ENCODE results near the gene USP11.
A peak's percentile ranks its signal among the peaks of the same experiment; 100 is the strongest.

Gene USP11

DNA sequence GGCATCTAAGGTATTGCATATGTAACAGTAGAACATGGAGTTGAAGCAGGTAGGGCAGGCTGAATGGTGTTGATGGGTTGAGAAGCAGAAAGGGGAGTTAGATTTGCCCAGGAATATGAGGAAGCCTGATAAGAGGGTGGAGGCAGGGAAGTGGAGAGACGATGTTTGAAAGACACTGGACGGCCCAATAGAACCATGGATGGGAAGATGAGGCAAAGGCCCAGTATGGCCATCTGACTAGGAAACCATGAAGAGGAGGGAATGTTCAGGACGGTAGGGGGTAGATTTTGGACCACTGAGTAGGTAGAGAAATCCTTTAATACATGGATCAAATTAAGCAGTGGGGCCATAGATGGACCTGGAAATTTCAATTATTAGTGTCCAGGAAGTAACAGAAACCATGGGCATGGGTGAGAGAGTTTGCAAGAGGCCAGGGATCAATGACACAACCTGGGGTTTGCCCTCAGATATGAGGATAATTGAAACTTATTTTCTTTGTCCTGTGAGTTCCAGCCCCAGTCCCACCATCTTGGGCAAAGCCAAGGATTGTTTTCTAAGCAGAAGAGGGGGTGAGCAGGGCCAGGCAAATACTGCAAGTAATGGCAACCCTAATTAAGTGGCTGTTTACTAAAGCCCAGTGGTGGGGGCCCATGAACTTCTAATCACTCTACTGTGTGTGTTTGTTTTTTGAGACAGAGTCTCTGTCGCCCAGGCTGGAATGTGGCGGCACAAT is 2.5 kb upstream of the USP11 start:
- peaks cover 12% of the 10 kb centered on the region for H3K36me3 ChIP-seq (replicated peaks; ENCODE audit: low read depth, low read length)
- no peak overlapping the region for H2AFZ ChIP-seq (ENCODE audit: low read depth, low read length)
- H3K4me3 ChIP-seq (ENCODE audit: low read length): no peak overlapping the region
- H3K9ac ChIP-seq (ENCODE audit: low read length): no peak overlapping the region
- no peak overlapping the region for H3K27ac ChIP-seq (ENCODE audit: low read length)
- TF ChIP-seq EZH2phosphoT487 (IDR thresholded peaks at IDR 0.05; ENCODE audit: low read depth): no peak
- TF ChIP-seq, protein P1, sequence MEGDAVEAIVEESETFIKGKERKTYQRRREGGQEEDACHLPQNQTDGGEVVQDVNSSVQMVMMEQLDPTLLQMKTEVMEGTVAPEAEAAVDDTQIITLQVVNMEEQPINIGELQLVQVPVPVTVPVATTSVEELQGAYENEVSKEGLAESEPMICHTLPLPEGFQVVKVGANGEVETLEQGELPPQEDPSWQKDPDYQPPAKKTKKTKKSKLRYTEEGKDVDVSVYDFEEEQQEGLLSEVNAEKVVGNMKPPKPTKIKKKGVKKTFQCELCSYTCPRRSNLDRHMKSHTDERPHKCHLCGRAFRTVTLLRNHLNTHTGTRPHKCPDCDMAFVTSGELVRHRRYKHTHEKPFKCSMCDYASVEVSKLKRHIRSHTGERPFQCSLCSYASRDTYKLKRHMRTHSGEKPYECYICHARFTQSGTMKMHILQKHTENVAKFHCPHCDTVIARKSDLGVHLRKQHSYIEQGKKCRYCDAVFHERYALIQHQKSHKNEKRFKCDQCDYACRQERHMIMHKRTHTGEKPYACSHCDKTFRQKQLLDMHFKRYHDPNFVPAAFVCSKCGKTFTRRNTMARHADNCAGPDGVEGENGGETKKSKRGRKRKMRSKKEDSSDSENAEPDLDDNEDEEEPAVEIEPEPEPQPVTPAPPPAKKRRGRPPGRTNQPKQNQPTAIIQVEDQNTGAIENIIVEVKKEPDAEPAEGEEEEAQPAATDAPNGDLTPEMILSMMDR (IDR thresholded peaks at IDR 0.05; ENCODE audit: low read depth, low read length): no peak
- H3K9me3 ChIP-seq (ENCODE audit: insufficient read depth, low read length): no peaks in the 10 kb centered on the region
- no peaks in the 10 kb centered on the region for H3K27me3 ChIP-seq (ENCODE audit: low read depth, low read length)
- H3K4me2 ChIP-seq (ENCODE audit: low read length): no peak overlapping the region
- H4K20me1 ChIP-seq (ENCODE audit: insufficient read depth, low read length): no peaks in the 10 kb centered on the region
- peaks cover 10% of the 10 kb centered on the region for H3K4me1 ChIP-seq (ENCODE audit: low read length)
- H3K79me2 ChIP-seq (ENCODE audit: low read length): peaks cover 16% of the 10 kb centered on the region

DNA sequence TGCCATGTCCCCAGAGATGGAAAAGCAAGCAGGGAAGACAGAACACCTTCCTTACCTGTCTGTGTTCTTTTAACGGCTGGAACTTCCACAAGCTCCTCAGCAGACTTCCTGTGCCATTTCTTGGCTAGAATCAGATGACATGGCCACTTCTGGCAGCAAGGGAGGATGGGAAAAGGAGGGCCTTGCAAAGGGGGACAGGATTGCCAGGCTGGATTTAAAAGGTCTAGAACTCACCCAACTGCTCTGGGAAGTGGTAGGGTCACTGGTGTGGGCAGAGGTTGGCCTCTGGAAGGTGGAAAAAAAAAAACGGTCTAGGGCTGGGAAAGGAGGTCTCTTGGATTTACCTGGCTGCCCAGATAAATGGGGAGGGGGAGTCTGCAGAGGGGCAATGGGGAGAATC is 1.6 kb upstream of the USP11 start:
- Histone ChIP-seq H2AFZ (ENCODE audit: low read depth, low read length) (no peak overlapping the region), H3K36me3 (replicated peaks; ENCODE audit: low read depth, low read length) (peaks cover 11% of the 10 kb centered on the region)
- TF ChIP-seq, protein P1 (IDR thresholded peaks at IDR 0.05; ENCODE audit: low read depth, low read length): no peak
- no peak for TF ChIP-seq EZH2phosphoT487 (IDR thresholded peaks at IDR 0.05; ENCODE audit: low read depth)

DNA sequence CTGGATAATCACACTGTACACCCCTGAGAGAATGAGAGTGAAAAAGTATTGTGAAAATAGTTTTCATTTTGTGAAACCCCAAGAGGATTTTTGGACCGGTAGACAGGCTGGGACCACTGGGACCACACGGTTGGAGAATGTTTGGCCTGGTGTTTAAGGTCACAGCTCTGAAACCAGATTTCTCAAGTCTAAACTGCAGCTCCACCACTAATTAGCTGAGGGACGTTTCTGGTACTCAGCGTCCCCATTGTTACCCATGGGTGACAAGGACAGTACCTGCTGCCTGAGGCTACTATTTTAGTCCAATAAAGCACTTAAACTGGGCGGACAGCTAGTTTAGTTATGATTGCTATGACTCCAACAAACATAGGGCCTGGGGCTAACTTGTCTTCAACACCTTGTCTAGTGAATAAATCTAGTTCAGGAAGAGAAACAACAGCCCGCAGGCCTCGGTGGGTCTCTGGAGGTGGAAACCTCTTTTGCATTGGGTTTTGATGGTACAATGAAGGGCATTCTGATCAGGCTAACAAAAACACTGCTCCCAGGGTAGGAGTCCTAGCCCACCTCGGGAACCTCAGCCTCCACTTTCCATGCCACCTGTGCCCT is 509 bp upstream of the USP11 start:
- Histone ChIP-seq H3K27ac (ENCODE audit: low read length) (peak overlapping the region; percentile 87), H3K9ac (ENCODE audit: low read length) (peak overlapping the region; percentile 91), H3K9me3 (ENCODE audit: insufficient read depth, low read length) (no peaks in the 10 kb centered on the region), H3K4me2 (ENCODE audit: low read length) (peak overlapping the region; percentile 97), H3K4me1 (ENCODE audit: low read length) (peaks cover 10% of the 10 kb centered on the region), H3K27me3 (ENCODE audit: low read depth, low read length) (no peaks in the 10 kb centered on the region), H3K79me2 (ENCODE audit: low read length) (peaks cover 36% of the 10 kb centered on the region), H3K4me3 (ENCODE audit: low read length) (peak overlapping the region; percentile 90), H3K36me3 (replicated peaks; ENCODE audit: low read depth, low read length) (peaks cover under 1% of the 10 kb centered on the region), H4K20me1 (ENCODE audit: insufficient read depth, low read length) (no peaks in the 10 kb centered on the region), H2AFZ (ENCODE audit: low read depth, low read length) (peak overlapping the region; percentile 17; the same call in 1 of the 2 replicates)
- no peak for TF ChIP-seq EZH2phosphoT487 (IDR thresholded peaks at IDR 0.05; ENCODE audit: low read depth)
- TF ChIP-seq, protein P1 (IDR thresholded peaks at IDR 0.05; ENCODE audit: low read depth, low read length): no peak

More for the DNA sequence above, 1.6 kb upstream of the USP11 start:
- H3K9ac ChIP-seq (ENCODE audit: low read length): no peak overlapping the region
- H3K9me3 ChIP-seq (ENCODE audit: insufficient read depth, low read length): no peaks in the 10 kb centered on the region
- peaks cover 10% of the 10 kb centered on the region for H3K4me1 ChIP-seq (ENCODE audit: low read length)
- H3K27ac ChIP-seq (ENCODE audit: low read length): no peak overlapping the region
- no peaks in the 10 kb centered on the region for H4K20me1 ChIP-seq (ENCODE audit: insufficient read depth, low read length)
- H3K4me3 ChIP-seq (ENCODE audit: low read length): no peak overlapping the region
- no peaks in the 10 kb centered on the region for H3K27me3 ChIP-seq (ENCODE audit: low read depth, low read length)
- H3K79me2 ChIP-seq (ENCODE audit: low read length): peaks cover 25% of the 10 kb centered on the region
- no peak overlapping the region for H3K4me2 ChIP-seq (ENCODE audit: low read length)

DNA sequence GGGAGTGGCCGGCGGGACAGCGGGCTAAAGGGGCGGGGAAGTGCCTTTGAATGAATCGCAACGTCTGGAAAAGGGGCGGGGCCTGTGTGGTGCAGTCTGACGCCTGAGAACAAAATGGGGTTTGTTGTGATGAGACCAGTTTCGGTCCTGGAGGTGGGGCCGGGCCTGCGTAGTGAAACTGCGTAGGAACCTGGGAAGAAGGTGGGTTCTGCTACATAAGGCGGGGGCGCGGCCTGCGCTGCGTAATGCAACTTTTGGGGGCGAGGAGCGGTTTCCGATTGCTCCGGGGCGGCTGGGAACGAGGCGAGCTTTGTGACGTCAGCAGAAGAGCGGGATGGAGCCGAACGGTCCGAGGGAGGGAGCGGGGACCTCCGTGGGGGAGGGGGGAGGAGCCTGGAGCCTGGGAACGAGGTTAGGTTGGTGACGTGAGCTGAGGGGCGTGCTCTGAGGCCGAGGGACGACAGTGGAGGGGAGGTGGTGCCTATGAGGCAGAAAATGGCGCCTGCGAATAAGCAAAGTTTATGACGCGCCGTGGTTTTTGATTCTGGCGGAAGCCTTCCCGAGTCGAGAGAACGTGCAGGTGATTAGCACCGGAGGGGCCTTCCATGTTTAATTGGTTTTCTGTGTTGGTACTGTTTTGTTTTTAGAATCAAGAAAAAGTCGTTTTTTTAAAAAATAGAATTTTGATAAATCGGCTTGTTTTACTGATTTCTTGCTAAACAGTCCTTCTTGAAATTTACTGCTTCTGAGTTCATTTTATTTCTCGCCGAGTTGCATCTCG is 714 bp downstream of the USP11 start:
- Histone ChIP-seq H3K4me1 (ENCODE audit: low read length) (peaks cover 10% of the 10 kb centered on the region), H3K9ac (ENCODE audit: low read length) (peak overlapping the region; percentile 94), H3K79me2 (ENCODE audit: low read length) (peaks cover 38% of the 10 kb centered on the region), H3K4me2 (ENCODE audit: low read length) (peak overlapping the region; percentile 97), H3K4me3 (ENCODE audit: low read length) (peak overlapping the region; percentile 90), H3K36me3 (replicated peaks; ENCODE audit: low read depth, low read length) (no peaks in the 10 kb centered on the region), H2AFZ (ENCODE audit: low read depth, low read length) (peak overlapping the region; percentile 52), H4K20me1 (ENCODE audit: insufficient read depth, low read length) (no peaks in the 10 kb centered on the region), H3K27me3 (ENCODE audit: low read depth, low read length) (no peaks in the 10 kb centered on the region), H3K9me3 (ENCODE audit: insufficient read depth, low read length) (no peaks in the 10 kb centered on the region), H3K27ac (ENCODE audit: low read length) (peak overlapping the region; percentile 87)
- TF ChIP-seq EZH2phosphoT487 (IDR thresholded peaks at IDR 0.05; ENCODE audit: low read depth): no peak
- TF ChIP-seq, protein P1 (IDR thresholded peaks at IDR 0.05; ENCODE audit: low read depth, low read length): no peak
